Keratinocyte (primary cell): ENCODE data around the gene GNAL.
"Not testable (repeated sequence)": the region's sequence is repeated elsewhere in the genome, so short reads cannot be mapped to it uniquely, and the experiment has no call there.

Experiments used
- CTCF ChIP-seq, 3 experiments: IDR thresholded peaks in 1 of 3; conservative IDR thresholded peaks in 1 of 3; optimal IDR thresholded peaks in 1 of 3; 2 replicates in 2 of 3; 3 replicates in 1 of 3; pipeline versions ENCODE3 to v1.5.1; 2011; ENCODE audit warnings: low read length in 3 of 3, mild to moderate bottlenecking in 3 of 3, moderate library complexity in 2 of 3, control low read depth in 1 of 3, inconsistent platforms in 1 of 3; ENCODE audit not compliant: insufficient read depth in 2 of 3; ENCODE audit errors: extremely low read depth in 1 of 3
- EZH2 ChIP-seq: IDR thresholded peaks from one replicate; pipeline ENCODE4 v1.6.1; 2012; ENCODE audit warnings: inconsistent platforms, mild to moderate bottlenecking, low read length, moderate library complexity

GRCh38 chr18:11892438-11892837 is 203.4 kb downstream of the GNAL start:
- not testable (repeated sequence) for TF ChIP-seq EZH2; CTCF (optimal IDR thresholded peaks at IDR 0.05 in 1 of 3, IDR thresholded peaks at IDR 0.05 in 1 of 3, conservative IDR thresholded peaks at IDR 0.05 in 1 of 3; ENCODE audit: extremely low read depth in 1 of 3, insufficient read depth in 2 of 3, low read length in 3 of 3)
